Measurements from ENCODE around the gene SPATA2.
A peak's percentile ranks its signal among the peaks of the same experiment; 100 is the strongest.

DNA sequence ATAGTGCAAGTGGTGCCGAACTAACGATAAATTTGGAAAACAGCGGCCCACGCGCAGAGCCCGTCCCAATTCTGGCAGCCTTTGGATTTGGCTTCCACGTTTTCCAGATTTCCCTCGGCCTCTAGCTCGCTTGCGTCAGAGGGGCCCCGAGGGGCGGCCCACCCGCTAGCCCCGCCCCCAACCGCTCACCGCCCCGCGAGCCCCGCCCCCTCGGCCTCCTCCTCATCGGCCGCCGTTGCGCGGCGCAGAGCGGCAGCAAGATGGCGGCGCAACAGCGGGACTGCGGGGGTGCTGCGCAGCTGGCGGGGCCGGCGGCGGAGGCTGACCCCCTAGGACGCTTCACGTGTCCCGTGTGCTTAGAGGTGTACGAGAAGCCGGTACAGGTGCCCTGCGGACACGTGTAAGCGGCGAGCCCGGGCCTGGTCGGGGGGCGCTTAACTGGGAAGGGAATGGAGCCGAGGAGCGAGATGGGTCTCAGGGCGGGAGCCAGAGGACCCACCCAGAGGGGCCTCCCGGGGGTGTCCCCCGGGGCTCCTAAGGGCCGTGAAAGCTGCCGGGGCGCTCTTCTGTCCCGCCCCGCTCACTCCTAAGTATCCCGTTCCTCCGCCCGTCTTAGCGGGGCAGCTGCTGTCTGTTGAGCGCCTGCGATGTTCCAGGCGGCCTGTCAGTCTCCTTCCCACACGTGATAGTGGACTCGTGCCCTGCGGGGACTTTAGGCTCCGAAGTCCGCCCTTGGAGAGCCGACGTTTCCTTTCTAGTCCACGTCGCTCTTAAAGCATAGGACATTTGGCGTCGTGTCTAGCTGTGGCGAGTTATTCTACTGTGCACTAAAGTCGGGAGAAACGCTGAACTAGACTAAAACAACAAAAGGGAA is 21.1 kb upstream of the SPATA2 start, which contains the start of gene RNF114:
- TF ChIP-seq, protein P1, sequence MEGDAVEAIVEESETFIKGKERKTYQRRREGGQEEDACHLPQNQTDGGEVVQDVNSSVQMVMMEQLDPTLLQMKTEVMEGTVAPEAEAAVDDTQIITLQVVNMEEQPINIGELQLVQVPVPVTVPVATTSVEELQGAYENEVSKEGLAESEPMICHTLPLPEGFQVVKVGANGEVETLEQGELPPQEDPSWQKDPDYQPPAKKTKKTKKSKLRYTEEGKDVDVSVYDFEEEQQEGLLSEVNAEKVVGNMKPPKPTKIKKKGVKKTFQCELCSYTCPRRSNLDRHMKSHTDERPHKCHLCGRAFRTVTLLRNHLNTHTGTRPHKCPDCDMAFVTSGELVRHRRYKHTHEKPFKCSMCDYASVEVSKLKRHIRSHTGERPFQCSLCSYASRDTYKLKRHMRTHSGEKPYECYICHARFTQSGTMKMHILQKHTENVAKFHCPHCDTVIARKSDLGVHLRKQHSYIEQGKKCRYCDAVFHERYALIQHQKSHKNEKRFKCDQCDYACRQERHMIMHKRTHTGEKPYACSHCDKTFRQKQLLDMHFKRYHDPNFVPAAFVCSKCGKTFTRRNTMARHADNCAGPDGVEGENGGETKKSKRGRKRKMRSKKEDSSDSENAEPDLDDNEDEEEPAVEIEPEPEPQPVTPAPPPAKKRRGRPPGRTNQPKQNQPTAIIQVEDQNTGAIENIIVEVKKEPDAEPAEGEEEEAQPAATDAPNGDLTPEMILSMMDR (IDR thresholded peaks at IDR 0.05) = no peak
- TF ChIP-seq POLR2A (IDR thresholded peaks at IDR 0.05) = peak; percentile 92 to 96

Measured in adrenal gland (tissue), 5 donors.